HG03135 (cell line): ENCODE measurements around the gene TRAPPC12.
A peak's percentile ranks its signal among the peaks of the same experiment; 100 is the strongest.
"Not testable (repeated sequence)": the region's sequence is repeated elsewhere in the genome, so short reads cannot be mapped to it uniquely, and the experiment has no call there.

ENCODE experiments used
- ATAC-seq: cut with Tn5 transposase; IDR thresholded peaks from one replicate; pipeline ENCODE4 v1.9.1; 2021; ENCODE audit warnings: mild to moderate bottlenecking, moderate library complexity; ENCODE audit not compliant: unreplicated experiment

TRAPPC12 gene

DNA sequence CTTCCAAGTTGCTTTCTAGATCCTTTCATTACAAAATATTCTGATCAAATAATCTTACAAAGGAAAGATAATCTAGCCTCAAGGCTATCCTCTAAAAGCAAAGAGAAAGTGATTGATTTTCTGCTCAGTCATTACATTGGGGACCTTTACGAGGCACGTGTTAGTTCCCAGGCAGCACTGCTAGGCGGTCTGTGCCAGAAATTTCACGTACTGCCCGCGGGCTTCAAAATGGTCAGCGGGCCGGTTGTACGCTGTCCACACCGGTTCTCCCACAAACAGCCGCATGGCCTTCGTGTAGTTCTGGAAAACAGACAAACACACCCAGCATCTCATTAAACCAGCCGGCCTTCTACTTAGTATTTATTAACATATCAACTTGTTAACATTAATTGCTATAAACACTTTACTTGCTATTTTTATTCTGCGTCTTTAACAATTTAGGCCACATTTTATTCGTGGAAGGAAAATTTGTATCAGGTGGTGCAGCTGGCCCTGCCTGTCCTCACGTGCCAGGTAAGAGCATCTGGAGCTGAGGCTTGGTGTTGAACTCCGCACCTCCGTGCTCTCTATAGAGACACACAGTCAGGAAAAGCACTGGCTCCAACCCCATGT, 119.4 kb downstream of the TRAPPC12 start:
- ATAC-seq: no peak

DNA sequence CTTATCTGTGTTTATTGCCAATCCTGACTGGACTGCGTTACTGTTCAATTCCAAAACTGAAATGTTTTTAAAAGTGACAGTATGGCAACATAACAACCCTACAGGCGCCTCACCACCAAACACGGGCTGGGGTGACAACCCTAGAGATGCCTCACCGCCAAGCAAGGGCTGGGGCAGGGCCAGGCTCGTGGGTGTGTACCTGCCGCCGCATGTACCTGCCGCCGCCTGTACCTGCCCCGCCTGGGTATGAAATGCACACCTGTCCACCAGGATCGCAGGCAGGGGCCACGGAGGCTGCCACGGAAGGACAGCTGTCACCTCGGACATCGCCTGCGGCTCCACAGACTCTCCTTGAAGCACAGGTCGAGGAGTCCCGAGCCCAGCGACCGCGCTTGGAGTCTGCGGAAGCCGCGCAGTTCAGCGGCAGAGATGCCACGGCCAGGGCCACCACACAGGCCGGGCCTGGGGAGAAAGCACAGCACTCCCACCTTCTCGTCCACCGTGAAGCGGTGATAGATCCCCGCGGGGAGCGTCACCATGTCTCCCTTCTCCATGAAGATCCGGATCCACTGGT, 120.9 kb downstream of the TRAPPC12 start:
- no peak for ATAC-seq

GRCh38 chr2:3503046-3503445, 123.6 kb downstream of the TRAPPC12 start:
- no peak for ATAC-seq

DNA sequence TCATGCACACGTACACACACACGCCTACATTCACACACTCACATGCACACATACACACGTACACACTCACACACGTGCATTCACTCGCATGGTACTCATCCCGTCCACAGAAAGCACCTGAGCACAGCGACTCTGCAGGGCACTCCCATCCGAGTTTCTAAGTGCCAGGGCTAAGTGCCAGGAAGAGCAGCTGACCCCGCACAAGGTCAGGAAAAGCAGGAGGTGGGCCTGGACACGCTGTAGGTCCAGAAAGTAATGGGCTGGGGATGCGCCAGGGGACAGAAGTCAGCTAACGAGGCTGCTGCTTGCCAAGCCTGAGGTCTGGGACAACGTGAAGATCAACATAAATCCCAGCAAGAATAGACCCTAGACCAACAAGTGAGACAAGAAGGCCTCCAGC, 124.0 kb downstream of the TRAPPC12 start:
- no peak for ATAC-seq

- no peak for ATAC-seq
Measured at GRCh38 chr2:3504741-3505140, 125.2 kb downstream of the TRAPPC12 start.

GRCh38 chr2:3505771-3506170, 126.3 kb downstream of the TRAPPC12 start:
- no peak for ATAC-seq

GRCh38 chr2:3512086-3512485, 132.6 kb downstream of the TRAPPC12 start:
- ATAC-seq: no peak

GRCh38 chr2:3513026-3513810, 133.7 kb downstream of the TRAPPC12 start:
- no peak for ATAC-seq

GRCh38 chr2:3515438-3515837, 135.9 kb downstream of the TRAPPC12 start:
- ATAC-seq: not testable (repeated sequence)

- ATAC-seq: no peak
Measured at GRCh38 chr2:3516831-3517230, 137.3 kb downstream of the TRAPPC12 start.

DNA sequence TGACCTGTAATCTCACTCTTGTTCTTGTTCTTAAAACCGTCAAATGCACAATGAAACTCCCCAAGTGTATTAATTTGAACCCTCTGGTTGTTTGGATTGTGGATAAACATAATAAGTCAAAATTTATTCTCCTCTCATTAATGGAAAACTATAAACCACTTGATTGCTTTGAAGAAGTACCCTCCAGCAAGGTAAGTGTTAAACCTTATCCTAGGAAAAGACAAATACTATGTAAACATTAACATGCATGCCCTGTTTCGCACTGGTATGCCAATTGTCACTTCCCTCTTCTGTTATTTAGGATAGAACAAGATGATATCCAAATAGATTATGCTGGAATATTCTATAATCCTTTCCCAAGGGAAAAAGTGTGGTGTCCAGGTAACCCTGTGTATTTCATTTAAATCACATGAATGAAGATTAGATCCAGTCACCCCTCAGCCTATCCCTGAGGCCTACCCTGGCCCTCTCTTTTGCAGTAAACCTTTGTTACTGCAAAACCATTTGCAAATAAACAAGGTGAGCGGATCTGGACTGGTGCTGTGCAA, 138.5 kb downstream of the TRAPPC12 start:
- ATAC-seq: no peak

DNA sequence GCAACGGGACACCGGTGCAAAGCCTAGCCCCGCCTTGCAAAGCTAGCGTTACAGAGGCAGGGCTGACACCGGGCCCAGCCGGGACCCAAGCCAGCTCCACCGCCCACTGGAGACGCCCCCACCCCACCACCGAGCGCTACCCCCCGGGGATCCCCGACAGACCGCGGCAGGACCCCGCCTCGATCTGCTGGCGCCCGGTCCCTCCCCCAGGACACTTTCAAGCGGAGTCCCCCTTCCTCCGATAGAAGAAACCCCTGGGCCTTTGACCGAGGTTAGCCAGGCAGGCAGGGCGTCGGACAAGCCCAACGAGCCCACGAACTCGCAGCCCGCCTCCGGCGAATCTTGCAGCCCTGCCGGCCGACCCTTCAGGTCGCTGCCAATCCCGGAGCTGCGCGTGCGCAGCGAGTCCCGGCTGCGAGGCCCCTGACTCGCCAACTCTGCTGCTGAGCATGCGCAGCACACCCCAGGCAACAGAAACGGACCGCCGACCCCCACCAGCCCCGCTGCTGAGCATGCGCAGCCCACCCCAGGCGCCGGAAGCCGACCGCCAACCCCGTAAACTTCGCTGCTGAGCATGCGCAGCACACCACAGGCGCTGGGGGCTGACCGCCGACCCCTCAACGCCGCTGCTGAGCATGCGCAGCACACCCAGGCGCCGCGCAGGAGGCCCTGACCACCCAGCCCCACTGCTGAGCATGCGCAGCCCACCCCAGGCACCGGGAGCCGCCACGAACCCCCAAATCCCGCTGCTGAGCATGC, 139.2 kb downstream of the TRAPPC12 start:
- ATAC-seq: peak; percentile 79

DNA sequence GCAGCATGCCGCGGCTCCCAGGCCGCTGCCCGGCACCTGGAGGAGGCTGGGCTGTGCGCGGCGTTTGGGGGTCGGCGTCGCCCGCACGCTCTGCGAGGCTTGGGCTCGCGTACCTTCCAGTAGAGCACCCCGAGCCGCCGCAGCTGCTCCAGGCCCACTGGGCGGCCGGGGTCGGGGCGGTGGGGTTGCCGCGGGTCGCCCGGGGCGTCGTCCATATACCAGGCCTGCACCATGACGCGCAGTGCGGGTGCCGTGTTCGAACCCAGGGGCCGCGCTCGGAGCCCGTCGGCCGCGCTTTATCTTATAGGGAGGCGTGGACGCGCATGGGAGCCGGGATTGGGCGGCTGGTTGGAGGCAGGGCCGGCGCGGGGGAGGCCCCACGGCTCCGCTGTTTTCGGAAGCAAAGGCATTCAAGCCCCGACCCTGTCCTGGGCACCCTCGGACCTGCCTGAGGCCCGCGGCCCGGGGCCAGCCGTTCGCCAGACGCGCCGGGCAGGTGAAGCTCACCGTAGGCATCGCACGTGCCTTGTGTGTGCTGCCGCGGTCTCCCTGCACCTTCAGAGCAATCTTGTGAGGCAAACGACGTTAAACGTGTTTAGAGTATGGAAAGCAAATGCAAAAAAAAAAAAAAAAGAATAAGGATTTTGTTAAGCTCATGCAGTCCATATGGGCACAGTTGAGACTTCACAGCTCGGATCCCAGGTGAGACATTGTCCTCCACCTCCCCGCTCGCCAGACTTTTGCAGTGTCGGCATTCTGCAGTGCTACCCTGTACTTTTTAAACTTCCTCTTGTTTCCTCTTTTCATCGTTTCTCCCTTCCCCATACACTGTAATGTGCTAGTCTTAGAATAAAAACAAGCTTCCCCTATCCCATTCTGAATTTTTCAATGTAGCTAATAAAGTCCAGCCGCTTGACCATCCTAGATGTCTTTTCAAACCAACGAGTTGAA, 140.0 kb downstream of the TRAPPC12 start, which contains the start of gene ADI1:
Gene ADI1 (minus strand): TSS at position 277 of the 951 bp plus-strand sequence. CDS start 44 bp downstream, at position 233.
- peak; percentile 58 for ATAC-seq

DNA sequence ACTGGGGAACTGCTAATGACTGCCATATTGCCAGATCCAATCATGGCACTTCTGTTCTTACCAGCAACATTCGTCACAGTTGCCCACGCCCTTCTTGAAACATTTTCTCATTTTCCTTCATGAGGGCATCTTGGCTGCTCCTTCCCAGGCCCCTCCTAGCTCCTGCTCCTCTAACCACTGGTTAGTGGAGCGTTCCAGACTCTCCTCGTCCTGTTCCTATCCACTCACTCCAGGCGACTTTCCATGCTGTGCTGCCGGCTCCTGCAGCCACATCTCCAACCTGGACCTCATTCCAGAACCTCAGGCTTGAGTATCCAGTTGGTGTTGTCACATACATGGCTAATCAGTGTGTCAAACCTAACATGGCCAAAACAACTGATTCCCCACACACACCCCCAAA, 141.1 kb downstream of the TRAPPC12 start:
- no peak for ATAC-seq

DNA sequence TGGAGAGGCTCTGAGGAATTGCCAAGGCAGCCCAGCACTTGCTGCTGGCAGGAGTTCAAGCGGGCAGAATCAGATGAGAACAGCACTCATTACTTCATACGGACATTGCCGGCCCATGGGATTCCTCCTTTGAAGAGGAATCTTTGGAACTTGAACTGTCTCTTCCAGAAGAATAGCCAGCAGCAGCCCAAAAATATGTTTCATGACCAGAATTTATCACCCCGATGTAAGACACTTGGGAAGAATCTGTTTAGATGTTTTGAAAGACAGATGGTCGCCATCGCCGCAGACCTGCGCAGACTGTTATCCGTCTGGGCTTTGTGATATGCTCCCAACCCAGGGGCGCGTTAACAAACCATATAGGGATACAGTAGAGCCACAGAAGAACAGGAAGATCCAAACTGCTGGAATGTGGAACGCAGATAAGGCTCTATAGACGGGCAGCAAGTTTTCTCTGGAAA, 143.5 kb downstream of the TRAPPC12 start:
- ATAC-seq: no peak

DNA sequence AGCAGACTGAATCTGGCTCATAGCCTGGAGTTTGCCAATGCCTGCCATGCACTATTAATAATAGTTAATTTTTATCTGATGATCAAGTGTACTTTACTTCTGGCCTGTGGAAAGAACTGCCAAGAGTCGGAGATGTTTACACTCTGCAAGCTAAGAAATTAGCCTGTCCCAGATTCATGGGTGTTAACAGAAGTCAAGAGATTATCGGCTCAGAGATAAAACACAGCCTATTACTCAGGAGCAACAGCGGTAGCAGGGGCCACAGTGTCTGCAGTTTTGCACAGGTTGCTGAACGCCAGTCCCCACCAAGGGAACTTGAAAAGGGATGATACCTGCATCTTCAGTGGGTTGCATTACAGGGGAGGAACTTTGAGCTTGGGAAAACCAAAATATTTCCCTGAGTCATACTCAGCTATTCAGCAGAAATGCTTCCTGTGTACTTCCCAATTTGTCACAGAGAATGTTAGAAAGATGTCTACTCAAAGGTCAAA, 144.1 kb downstream of the TRAPPC12 start:
- no peak for ATAC-seq

- no peak for ATAC-seq
Measured at GRCh38 chr2:3526871-3527270, 147.4 kb downstream of the TRAPPC12 start.

GRCh38 chr2:3527886-3528785, 148.6 kb downstream of the TRAPPC12 start:
- no peak for ATAC-seq
